Neural progenitor cell (in vitro differentiated cells): Measurements from ENCODE around the gene DEGS1. TPM values are rescaled to one million over a fixed set of nuclear protein-coding genes. Genes with fewer than 3 reads are reported as not detected.

ENCODE experiments used
- DNase-seq: peaks from one replicate; pipeline ENCODE4 v3.0.0-alpha.2; 2016; ENCODE audit warnings: low spot score
- H2AFZ ChIP-seq: fragments of 200-600 bp; sonication (generic); replicated peaks from 2 replicates; pipeline ENCODE4 v1.6.1; 2016; ENCODE audit warnings: antibody characterized with exemption
- H3F3A ChIP-seq: fragments of 200-600 bp; sonication (generic); 2 replicates; pipeline ENCODE4 v1.6.1; 2016; ENCODE audit warnings: antibody characterized with exemption, low read depth
- H3K27ac ChIP-seq: fragments of 200-600 bp; sonication (generic); 2 replicates; pipeline ENCODE4 v1.5.1; 2016; ENCODE audit warnings: mild to moderate bottlenecking
- H3K27me3 ChIP-seq: fragments of 200-600 bp; sonication (generic); 2 replicates; pipeline ENCODE4 v1.6.1; 2016; ENCODE audit warnings: mild to moderate bottlenecking, moderate library complexity
- H3K36me3 ChIP-seq: fragments of 200-600 bp; sonication (generic); 2 replicates; pipeline ENCODE4 v1.5.1; 2016
- H3K4me1 ChIP-seq: fragments of 200-600 bp; sonication (generic); 2 replicates; pipeline ENCODE4 v1.6.1; 2016; ENCODE audit warnings: mixed run types
- H3K4me2 ChIP-seq: fragments of 200-600 bp; sonication (generic); 2 replicates; pipeline ENCODE4 v1.6.1; 2016
- H3K4me3 ChIP-seq: fragments of 200-600 bp; sonication (generic); 2 replicates; pipeline ENCODE4 v1.5.1; 2016
- H3K79me2 ChIP-seq: fragments of 200-600 bp; sonication (generic); 2 replicates; pipeline ENCODE4 v1.6.1; 2016; ENCODE audit warnings: low read depth
- H3K9ac ChIP-seq: fragments of 200-600 bp; sonication (generic); 2 replicates; pipeline ENCODE4 v1.6.1; 2016
- H3K9me3 ChIP-seq: fragments of 200-600 bp; sonication (generic); 2 replicates; pipeline ENCODE4 v1.5.1; 2016; ENCODE audit warnings: low read depth
- H4K20me1 ChIP-seq: fragments of 200-600 bp; sonication (generic); 2 replicates; pipeline ENCODE4 v1.6.1; 2016; ENCODE audit warnings: low read depth
- H3K27ac Mint-ChIP-seq: 3 replicates; pipeline ENCODE4 v1.8.0; 2021; ENCODE audit warnings: mixed read lengths
- H3K27me3 Mint-ChIP-seq: 2 replicates; pipeline ENCODE4 v1.8.0; 2022; ENCODE audit warnings: low read depth, mild to moderate bottlenecking, inconsistent platforms, moderate library complexity, mixed read lengths; ENCODE audit not compliant: insufficient read depth
- H3K36me3 Mint-ChIP-seq: 3 replicates; pipeline ENCODE4 v1.8.0; 2021; ENCODE audit warnings: mixed read lengths
- H3K4me1 Mint-ChIP-seq: 3 replicates; pipeline ENCODE4 v1.8.0; 2021; ENCODE audit warnings: mixed read lengths
- H3K4me3 Mint-ChIP-seq: 3 replicates; pipeline ENCODE4 v1.8.0; 2021; ENCODE audit warnings: mild to moderate bottlenecking, moderate library complexity, mixed read lengths
- H3K9me3 Mint-ChIP-seq: 3 replicates; pipeline ENCODE4 v1.8.0; 2020; ENCODE audit warnings: mixed read lengths
- CTCF ChIP-seq: fragments of 200-600 bp; sonication (generic); IDR thresholded peaks from 2 replicates; pipeline ENCODE4 v1.5.1; 2017; ENCODE audit warnings: antibody characterized with exemption, mild to moderate bottlenecking
- EZH2 ChIP-seq: fragments of 200-600 bp; sonication (generic); IDR thresholded peaks from 2 replicates; pipeline ENCODE4 v1.6.1; 2017; ENCODE audit warnings: antibody characterized with exemption, mild to moderate bottlenecking, moderate library complexity
- EZH2phosphoT487 ChIP-seq: fragments of 200-600 bp; sonication (generic); IDR thresholded peaks from 2 replicates; pipeline ENCODE4 v1.6.1; 2017; ENCODE audit warnings: antibody characterized with exemption
- total RNA-seq: library from RNA; depleted of rRNA; stranded (reverse); fragments of >200 nt; gene quantifications from 2 replicates; pipeline ENCODE4 v1.2.3, GENCODE V29; 2015; ENCODE audit warnings: low replicate concordance

Gene DEGS1
- total RNA-seq, 1 donor from 2014 or later, result 91.2 TPM

GRCh38 chr1:224170343-224170742 is 12.7 kb upstream of the DEGS1 start:
- H3F3A ChIP-seq, result no peaks in the 10 kb centered on the region
- H3K79me2 ChIP-seq, result no peaks in the 10 kb centered on the region
- H3K27ac ChIP-seq, result no peak overlapping the region
- H3K36me3 Mint-ChIP-seq, result peaks cover 1% of the 10 kb centered on the region
- no peak overlapping the region for H3K9ac ChIP-seq
- H3K9me3 Mint-ChIP-seq, result peaks cover 9% of the 10 kb centered on the region
- TF ChIP-seq EZH2phosphoT487, result no peak
- TF ChIP-seq CTCF, result no peak
- no peak for TF ChIP-seq EZH2
- H3K4me3 Mint-ChIP-seq, result no peak overlapping the region
- peaks cover 8% of the 10 kb centered on the region for H3K27me3 ChIP-seq
- no peak overlapping the region for H3K4me3 ChIP-seq
- no peak for DNase-seq
- no peaks in the 10 kb centered on the region for H3K4me1 ChIP-seq
- H3K36me3 ChIP-seq, result no peaks in the 10 kb centered on the region
- no peak overlapping the region for H2AFZ ChIP-seq
- H4K20me1 ChIP-seq, result no peaks in the 10 kb centered on the region
- no peaks in the 10 kb centered on the region for H3K9me3 ChIP-seq
- no peak overlapping the region for H3K27ac Mint-ChIP-seq
- peaks cover 2% of the 10 kb centered on the region for H3K4me1 Mint-ChIP-seq
- H3K4me2 ChIP-seq, result no peak overlapping the region
- peaks cover 2% of the 10 kb centered on the region for H3K27me3 Mint-ChIP-seq

GRCh38 chr1:224170748-224171478 is 12.1 kb upstream of the DEGS1 start:
- TF ChIP-seq EZH2 (no peak), CTCF (peak; percentile 35), EZH2phosphoT487 (no peak)
- Histone ChIP-seq H2AFZ (no peak overlapping the region), H3K27me3 (peaks cover 10% of the 10 kb centered on the region), H3K36me3 (no peaks in the 10 kb centered on the region), H3K9ac (no peak overlapping the region), H3K4me1 (no peaks in the 10 kb centered on the region), H3K4me2 (no peak overlapping the region), H3K79me2 (no peaks in the 10 kb centered on the region), H3K27ac (no peak overlapping the region), H3K4me3 (no peak overlapping the region), H4K20me1 (no peaks in the 10 kb centered on the region), H3K9me3 (no peaks in the 10 kb centered on the region), H3F3A (no peaks in the 10 kb centered on the region)
- peaks cover 1% of the 10 kb centered on the region for H3K36me3 Mint-ChIP-seq
- no peak overlapping the region for H3K27ac Mint-ChIP-seq
- peaks cover 9% of the 10 kb centered on the region for H3K9me3 Mint-ChIP-seq
- H3K4me3 Mint-ChIP-seq, result no peak overlapping the region
- H3K4me1 Mint-ChIP-seq, result peaks cover 8% of the 10 kb centered on the region
- H3K27me3 Mint-ChIP-seq, result peaks cover 2% of the 10 kb centered on the region
- DNase-seq, result peak; percentile 19

- no peaks in the 10 kb centered on the region for H3K9me3 ChIP-seq
- no peak overlapping the region for H3K9ac ChIP-seq
- H3K27me3 ChIP-seq, result peaks cover 10% of the 10 kb centered on the region
- no peak overlapping the region for H3K4me3 ChIP-seq
- TF ChIP-seq EZH2 (no peak), CTCF (no peak), EZH2phosphoT487 (no peak)
- Mint-ChIP-seq H3K36me3 (peaks cover 1% of the 10 kb centered on the region), H3K9me3 (peaks cover 9% of the 10 kb centered on the region), H3K27me3 (peaks cover 2% of the 10 kb centered on the region), H3K27ac (no peak overlapping the region), H3K4me3 (no peak overlapping the region), H3K4me1 (peaks cover 9% of the 10 kb centered on the region)
- no peaks in the 10 kb centered on the region for H3F3A ChIP-seq
- H3K4me1 ChIP-seq, result no peaks in the 10 kb centered on the region
- H3K4me2 ChIP-seq, result no peak overlapping the region
- H4K20me1 ChIP-seq, result no peaks in the 10 kb centered on the region
- no peak overlapping the region for H2AFZ ChIP-seq
- no peak overlapping the region for H3K27ac ChIP-seq
- DNase-seq, result no peak
- H3K79me2 ChIP-seq, result no peaks in the 10 kb centered on the region
- no peaks in the 10 kb centered on the region for H3K36me3 ChIP-seq
Observed at GRCh38 chr1:224172229-224172628, 10.8 kb upstream of the DEGS1 start.
